Right lobe of liver (tissue), 6 donors: ENCODE results near the gene TNFRSF25. TPM values are rescaled to one million over a fixed set of nuclear protein-coding genes. Genes with fewer than 3 reads are reported as not detected.

Experiments used
- ATAC-seq, 4 donors: fragments of 200-7000 bp; cut with Tn5 transposase; one replicate each; pipeline ENCODE4 v1.9.1; 2020; ENCODE audit warnings: mild to moderate bottlenecking in 4 of 4, moderate library complexity in 4 of 4
- DNase-seq, 3 donors: peaks; one replicate each; pipeline ENCODE4 v3.0.0-alpha.2; 2020
- H3K27ac ChIP-seq, 3 donors: fragments of 200-600 bp; one replicate each; pipeline ENCODE4 v1.8.0; 2022
- H3K27me3 ChIP-seq, 2 donors: fragments of 200-600 bp; one replicate each; pipeline ENCODE4 v1.8.0; 2022
- H3K36me3 ChIP-seq, 4 donors: fragments of 200-600 bp; sonication (generic) in 1 of 4; one replicate each; pipeline versions ENCODE4 v1.5.1 to v1.8.0; 2017 to 2022; ENCODE audit warnings: control low read depth in 1 of 4
- H3K4me1 ChIP-seq, 4 donors: fragments of 200-600 bp; sonication (generic) in 1 of 4; one replicate each; pipeline versions ENCODE4 v1.5.1 to v1.8.0; 2017 to 2022; ENCODE audit warnings: control low read depth in 1 of 4
- H3K4me3 ChIP-seq, 3 donors: fragments of 200-600 bp; one replicate each; pipeline ENCODE4 v1.8.0; 2022
- H3K9me3 ChIP-seq, 4 donors: fragments of 200-600 bp; sonication (generic) in 1 of 4; one replicate each; pipeline versions ENCODE4 v1.5.1 to v1.8.0; 2017 to 2022; ENCODE audit warnings: control low read depth in 1 of 4
- POLR2A ChIP-seq: fragments of 450-650 bp; IDR thresholded peaks from one replicate; pipeline ENCODE4 v1.6.1; 2017; ENCODE audit warnings: antibody characterized with exemption, mild to moderate bottlenecking
- WGBS: methylation state at CpG from one replicate; pipeline ENCODE4 v1.1.6; 2018; ENCODE audit warnings: low coverage, low lambda C conversion rate; ENCODE audit not compliant: insufficient coverage; ENCODE audit errors: missing lambda C conversion rate; 5-methylcytosine and 5-hydroxymethylcytosine counted together
- intact Hi-C, 2 donors: fragments of 100-400 bp; cut with DNase I; formaldehyde crosslinking; loops; one replicate each; pipeline versions ENCODE4 v1.11.2 to v1.14.1; 2022
- long read RNA-seq: library from polyadenylated mRNA; unstranded; transcript quantifications from one replicate; pipeline ENCODE4 v2.0.0, GENCODE V29; 2019
- total RNA-seq, 6 experiments: library from RNA; depleted of rRNA in 2 of 6; stranded (reverse); fragments of >200 nt in 2 of 6; fragmentation: NEBNext Ultra II Directional in 3 of 6; extraction: Animal tissue kit (Norgen Biotek cat#: 25700) in 3 of 6; gene quantifications; one replicate each; pipeline versions ENCODE4 v1.1.0 to v1.2.4, GENCODE V29; 2016 to 2023
- TF ChIP-seq, protein P1 (sequence below), 4 donors: fragments of 200-600 bp in 3 of 4; fragments of 450-650 bp in 1 of 4; IDR thresholded peaks; one replicate each; pipeline versions ENCODE4 v1.5.1 to v1.8.0; 2016 to 2022; ENCODE audit warnings: antibody characterized with exemption in 4 of 4, mild to moderate bottlenecking in 2 of 4
- donor health status: DM: no; HTN: yes; CAD: no.
- donor health status: DM: no; HTN: no; CAD: no.
- donor health status: DM: no; HTN: no; CAD: no.
- donor health status: DM: no; HTN: yes; CAD: no.
- donor health status: DM: no; HTN: yes; CAD: no.

TNFRSF25 gene, protein sequence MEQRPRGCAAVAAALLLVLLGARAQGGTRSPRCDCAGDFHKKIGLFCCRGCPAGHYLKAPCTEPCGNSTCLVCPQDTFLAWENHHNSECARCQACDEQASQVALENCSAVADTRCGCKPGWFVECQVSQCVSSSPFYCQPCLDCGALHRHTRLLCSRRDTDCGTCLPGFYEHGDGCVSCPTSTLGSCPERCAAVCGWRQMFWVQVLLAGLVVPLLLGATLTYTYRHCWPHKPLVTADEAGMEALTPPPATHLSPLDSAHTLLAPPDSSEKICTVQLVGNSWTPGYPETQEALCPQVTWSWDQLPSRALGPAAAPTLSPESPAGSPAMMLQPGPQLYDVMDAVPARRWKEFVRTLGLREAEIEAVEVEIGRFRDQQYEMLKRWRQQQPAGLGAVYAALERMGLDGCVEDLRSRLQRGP
- total RNA-seq: 1 to 10 TPM; 1.1 to 3.2 (median 2.1) TPM
- long read RNA-seq: 0 reads

DNA sequence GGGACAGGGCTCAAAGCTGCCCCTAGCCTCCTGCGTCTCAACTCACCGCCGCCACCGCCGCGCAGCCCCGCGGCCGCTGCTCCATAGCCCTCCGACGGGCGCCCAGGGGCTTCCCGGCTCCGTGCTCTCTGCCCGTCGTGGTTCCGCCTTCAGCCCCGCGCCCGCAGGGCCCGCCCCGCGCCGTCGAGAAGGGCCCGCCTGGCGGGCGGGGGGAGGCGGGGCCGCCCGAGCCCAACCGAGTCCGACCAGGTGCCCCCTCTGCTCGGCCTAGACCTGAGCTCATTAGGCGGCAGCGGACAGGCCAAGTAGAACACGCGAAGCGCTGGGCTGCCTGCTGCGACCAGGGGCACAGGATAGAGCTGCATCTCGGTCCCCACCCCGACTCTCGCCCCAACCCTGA is at the start of gene TNFRSF25:
TNFRSF25 (minus strand) TSS at position 151 of the 400 bp plus-strand sequence; CDS start at position 85, 66 bp downstream.
- Histone ChIP-seq H3K27me3 (no peaks in the 10 kb centered on the region), H3K36me3 (no peaks in the 10 kb centered on the region), H3K4me3 (no peak within 1 kb of the TSS), H3K4me1 (peaks cover 0 to 13% (median 4%) of the 10 kb centered on the region in 4 donors), H3K27ac (no peak within 1 kb of the TSS), H3K9me3 (no peaks in the 10 kb centered on the region)
- ATAC-seq (no peak), DNase-seq (peak in 1 of 3 donors; percentile 52)
- no CpG with 5 or more reads among the region's 43 CpGs for WGBS
- no peak for TF ChIP-seq POLR2A
- TF ChIP-seq, protein P1, sequence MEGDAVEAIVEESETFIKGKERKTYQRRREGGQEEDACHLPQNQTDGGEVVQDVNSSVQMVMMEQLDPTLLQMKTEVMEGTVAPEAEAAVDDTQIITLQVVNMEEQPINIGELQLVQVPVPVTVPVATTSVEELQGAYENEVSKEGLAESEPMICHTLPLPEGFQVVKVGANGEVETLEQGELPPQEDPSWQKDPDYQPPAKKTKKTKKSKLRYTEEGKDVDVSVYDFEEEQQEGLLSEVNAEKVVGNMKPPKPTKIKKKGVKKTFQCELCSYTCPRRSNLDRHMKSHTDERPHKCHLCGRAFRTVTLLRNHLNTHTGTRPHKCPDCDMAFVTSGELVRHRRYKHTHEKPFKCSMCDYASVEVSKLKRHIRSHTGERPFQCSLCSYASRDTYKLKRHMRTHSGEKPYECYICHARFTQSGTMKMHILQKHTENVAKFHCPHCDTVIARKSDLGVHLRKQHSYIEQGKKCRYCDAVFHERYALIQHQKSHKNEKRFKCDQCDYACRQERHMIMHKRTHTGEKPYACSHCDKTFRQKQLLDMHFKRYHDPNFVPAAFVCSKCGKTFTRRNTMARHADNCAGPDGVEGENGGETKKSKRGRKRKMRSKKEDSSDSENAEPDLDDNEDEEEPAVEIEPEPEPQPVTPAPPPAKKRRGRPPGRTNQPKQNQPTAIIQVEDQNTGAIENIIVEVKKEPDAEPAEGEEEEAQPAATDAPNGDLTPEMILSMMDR (IDR thresholded peaks at IDR 0.05): no peak
- intact Hi-C loops: no loop called here

DNA sequence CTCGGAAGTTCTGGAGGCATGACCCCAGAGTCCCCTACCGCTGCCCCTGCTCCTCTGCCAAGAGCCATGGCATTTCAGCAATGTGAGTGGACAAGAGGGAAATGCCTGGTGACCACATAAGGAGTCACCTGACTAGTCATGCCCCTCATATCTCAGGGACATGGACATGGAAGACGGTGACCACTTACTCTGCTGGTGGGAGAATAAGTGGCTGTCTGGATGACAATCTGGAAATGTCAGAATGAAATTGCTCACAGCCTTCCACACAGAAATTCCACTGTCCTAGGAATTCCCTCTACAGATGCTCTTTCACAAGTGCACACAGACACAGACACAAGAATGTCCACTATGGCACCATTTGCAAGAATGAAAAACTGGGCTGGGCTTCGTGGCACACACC is 49.8 kb upstream of the TNFRSF25 start:
- DNase-seq: no peak
- H3K4me3 ChIP-seq: no peak overlapping the region
- H3K4me1 ChIP-seq: peaks cover 0 to 3% (median 0%) of the 10 kb centered on the region in 4 donors
- H3K36me3 ChIP-seq: no peaks in the 10 kb centered on the region
- no peaks in the 10 kb centered on the region for H3K27me3 ChIP-seq
- no peak overlapping the region for H3K27ac ChIP-seq
- no peak for ATAC-seq
- intact Hi-C loops: no loop called here
- no peak for TF ChIP-seq POLR2A
- TF ChIP-seq, protein P1 (IDR thresholded peaks at IDR 0.05): no peak
- WGBS: 83% methylated on average over 4 of the region's 4 CpGs
- H3K9me3 ChIP-seq: no peaks in the 10 kb centered on the region

DNA sequence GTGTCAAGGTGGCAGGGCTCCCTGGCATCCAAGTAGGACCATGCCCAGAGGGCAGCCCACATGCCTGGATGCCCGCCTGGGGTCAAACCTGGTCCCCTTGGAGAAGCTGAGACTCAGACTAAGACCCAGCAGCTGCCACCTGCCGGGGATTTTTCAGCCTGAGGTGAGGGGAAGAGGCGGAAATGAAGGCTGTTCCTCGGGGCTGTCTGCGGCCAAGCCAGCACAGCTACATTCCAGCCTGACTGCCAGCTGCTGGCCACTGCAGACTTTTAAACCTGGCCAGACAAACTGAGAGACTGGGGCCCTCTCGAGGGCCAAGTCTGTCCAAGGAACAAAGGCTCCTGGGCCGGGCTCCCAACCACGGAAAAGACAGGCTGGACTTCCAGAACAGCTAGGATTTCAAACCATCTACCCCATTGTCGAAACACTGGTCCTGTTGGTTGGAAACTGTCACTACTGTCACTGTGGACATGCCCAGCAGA is 47.4 kb upstream of the TNFRSF25 start:
- TF ChIP-seq POLR2A: no peak
- TF ChIP-seq, protein P1 (IDR thresholded peaks at IDR 0.05): no peak
- Histone ChIP-seq H3K27me3 (no peaks in the 10 kb centered on the region), H3K9me3 (no peaks in the 10 kb centered on the region), H3K4me1 (no peaks in the 10 kb centered on the region), H3K36me3 (no peaks in the 10 kb centered on the region), H3K27ac (no peak overlapping the region), H3K4me3 (no peak overlapping the region)
- DNase-seq: no peak
- WGBS: 80% methylated on average over 1 of the region's 9 CpGs
- no peak for ATAC-seq
- intact Hi-C loops: no loop called here

DNA sequence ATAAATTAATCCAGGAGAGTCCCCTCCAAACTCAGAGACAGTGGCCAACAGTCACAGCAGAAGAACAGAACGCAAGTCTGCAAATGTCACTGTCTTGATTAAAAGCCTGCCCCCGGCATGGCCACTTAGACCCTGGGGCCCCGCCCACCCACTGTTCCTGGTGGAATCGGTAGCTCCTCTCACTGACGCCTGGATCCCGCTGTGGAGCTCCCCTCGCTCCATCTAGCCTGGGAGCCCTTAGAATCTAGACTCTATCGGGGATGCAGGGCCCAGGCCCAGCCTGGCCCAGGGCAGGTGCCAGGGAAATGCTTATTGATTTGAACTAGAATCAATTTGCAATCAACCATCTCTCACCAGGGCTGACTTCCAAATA is 46.9 kb upstream of the TNFRSF25 start:
- no peaks in the 10 kb centered on the region for H3K36me3 ChIP-seq
- H3K4me3 ChIP-seq: no peak overlapping the region
- no peak for TF ChIP-seq POLR2A
- TF ChIP-seq, protein P1 (IDR thresholded peaks at IDR 0.05): no peak
- no peaks in the 10 kb centered on the region for H3K27me3 ChIP-seq
- WGBS: no CpG with 5 or more reads among the region's 8 CpGs
- no peaks in the 10 kb centered on the region for H3K4me1 ChIP-seq
- no peak overlapping the region for H3K27ac ChIP-seq
- ATAC-seq (no peak), DNase-seq (no peak)
- intact Hi-C loops: no loop called here
- H3K9me3 ChIP-seq: no peaks in the 10 kb centered on the region
